NCI-H2107 (cell line): ENCODE data around the gene SLC4A5.

Source experiments
- DNase-seq: peaks from one replicate; lab custom pipeline; 2025; lab: John Stamatoyannopoulos, UW

The SLC4A5 gene, protein sequence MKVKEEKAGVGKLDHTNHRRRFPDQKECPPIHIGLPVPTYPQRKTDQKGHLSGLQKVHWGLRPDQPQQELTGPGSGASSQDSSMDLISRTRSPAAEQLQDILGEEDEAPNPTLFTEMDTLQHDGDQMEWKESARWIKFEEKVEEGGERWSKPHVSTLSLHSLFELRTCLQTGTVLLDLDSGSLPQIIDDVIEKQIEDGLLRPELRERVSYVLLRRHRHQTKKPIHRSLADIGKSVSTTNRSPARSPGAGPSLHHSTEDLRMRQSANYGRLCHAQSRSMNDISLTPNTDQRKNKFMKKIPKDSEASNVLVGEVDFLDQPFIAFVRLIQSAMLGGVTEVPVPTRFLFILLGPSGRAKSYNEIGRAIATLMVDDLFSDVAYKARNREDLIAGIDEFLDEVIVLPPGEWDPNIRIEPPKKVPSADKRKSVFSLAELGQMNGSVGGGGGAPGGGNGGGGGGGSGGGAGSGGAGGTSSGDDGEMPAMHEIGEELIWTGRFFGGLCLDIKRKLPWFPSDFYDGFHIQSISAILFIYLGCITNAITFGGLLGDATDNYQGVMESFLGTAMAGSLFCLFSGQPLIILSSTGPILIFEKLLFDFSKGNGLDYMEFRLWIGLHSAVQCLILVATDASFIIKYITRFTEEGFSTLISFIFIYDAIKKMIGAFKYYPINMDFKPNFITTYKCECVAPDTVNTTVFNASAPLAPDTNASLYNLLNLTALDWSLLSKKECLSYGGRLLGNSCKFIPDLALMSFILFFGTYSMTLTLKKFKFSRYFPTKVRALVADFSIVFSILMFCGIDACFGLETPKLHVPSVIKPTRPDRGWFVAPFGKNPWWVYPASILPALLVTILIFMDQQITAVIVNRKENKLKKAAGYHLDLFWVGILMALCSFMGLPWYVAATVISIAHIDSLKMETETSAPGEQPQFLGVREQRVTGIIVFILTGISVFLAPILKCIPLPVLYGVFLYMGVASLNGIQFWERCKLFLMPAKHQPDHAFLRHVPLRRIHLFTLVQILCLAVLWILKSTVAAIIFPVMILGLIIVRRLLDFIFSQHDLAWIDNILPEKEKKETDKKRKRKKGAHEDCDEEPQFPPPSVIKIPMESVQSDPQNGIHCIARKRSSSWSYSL

DNA sequence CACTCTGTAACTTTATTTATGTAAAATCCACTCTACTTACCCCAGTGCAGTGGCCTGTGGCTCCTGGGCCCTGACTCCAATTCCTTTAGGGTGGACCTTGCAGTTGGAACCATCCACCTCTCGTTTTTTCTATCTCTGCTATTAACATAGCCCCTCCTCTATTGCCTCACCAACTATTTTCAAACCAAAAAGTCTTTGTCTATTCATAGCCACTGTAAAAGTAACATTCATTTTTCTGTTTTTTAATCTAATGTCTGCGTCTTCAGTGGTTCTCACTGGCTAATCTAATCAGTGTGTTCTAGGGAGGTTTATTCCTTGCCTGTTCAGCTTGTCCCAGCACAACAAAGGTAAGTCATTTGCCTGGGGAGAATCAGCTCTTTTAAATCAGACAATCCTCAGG, at the start of gene SLC4A5:
TSS of gene SLC4A5 (minus strand) at position 101 of the 400 bp plus-strand sequence. CDS start 28,393 bp downstream, outside the sequence.
- DNase-seq: no peak

DNA sequence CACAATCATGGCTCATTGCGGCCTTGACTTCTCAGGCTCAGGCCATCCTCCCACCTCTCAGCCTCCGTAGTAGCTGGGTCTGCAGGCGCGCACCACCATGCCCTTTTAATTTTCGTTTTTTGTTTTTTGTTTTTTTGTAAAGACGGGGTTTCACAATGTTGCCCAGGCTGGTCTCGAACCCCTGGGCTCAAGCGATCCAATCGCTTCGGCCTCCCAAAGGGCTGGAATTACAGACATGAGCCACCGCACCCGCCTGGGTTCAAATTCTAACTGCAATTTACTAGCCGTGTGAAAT, 49.2 kb upstream of the SLC4A5 start:
- no peak for DNase-seq

GRCh38 chr2:74391580-74392448, 48.6 kb upstream of the SLC4A5 start:
- DNase-seq: peak; percentile 80

DNA sequence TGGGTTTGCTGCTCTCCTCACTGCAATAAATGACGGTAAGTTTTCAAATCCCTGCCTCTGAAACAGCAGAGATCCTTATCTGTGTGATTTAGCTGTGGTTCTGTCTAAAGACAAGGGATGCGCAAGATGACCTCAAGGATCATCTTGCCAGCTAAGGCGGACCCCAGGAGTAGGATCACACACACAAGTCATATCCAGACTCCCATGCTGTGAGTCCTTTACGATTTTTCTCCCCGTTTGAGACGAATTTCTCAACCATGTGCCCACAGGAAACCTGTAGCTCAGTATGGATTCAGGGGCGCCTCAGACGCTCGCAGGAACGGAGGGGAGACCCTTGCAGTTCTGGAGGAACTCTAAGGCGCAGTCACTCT, 48.0 kb upstream of the SLC4A5 start:
- no peak for DNase-seq

DNA sequence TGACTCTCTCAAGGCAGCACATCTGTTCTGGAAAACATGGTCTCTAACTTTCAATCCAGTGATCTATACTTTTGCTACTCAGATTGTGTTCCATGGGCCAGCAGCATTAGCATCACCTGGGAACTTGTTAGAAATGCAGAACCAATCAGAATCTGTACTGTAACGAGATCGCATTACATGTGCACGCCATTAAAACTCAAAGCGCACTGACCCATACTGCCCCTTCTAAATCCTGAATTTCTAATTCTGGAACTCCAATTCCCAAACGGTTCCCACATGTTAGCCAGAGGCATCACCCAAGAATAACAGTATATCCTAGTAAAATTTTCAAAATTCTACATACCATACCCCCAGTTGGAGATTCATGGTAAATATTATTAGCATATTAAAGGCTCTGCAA, 47.4 kb upstream of the SLC4A5 start:
- DNase-seq: no peak

DNA sequence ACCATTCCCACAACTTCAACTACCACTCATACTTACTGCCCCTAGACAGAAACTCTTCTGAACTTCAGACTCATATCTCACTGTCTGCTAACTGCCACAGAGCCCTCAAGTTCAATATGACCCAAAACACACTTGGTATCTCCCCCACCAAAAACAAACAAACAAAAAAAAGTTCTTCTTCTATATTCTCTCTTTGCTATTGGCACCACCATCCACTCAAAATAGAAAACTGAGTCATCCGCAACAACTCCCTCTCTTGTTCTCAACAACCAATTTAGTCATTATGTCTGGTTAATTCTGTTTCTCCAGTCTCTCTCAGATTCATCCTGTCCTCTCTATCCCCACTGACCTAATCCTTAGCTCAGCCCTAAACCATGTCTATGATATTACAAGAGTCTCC, 44.1 kb upstream of the SLC4A5 start:
- no peak for DNase-seq

DNA sequence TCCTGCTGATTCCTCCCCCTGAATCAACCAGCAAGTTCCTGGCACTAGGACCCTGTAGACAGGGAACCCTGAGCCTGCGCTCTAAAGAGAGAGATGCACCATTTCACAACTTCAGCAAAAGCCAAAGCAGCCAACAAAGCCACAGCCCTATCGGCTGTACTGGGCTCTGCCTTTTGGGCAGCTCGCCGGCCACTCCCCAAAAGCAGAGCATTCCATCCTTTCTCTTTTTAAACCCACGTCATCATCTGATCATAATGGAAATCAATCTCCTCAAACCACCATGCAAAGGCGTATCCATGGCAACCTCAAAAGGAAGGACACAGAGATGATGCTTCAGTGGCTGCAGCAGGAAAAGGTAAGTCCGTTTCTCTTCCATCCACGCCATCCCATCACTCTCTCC, 42.2 kb upstream of the SLC4A5 start:
- DNase-seq: no peak

DNA sequence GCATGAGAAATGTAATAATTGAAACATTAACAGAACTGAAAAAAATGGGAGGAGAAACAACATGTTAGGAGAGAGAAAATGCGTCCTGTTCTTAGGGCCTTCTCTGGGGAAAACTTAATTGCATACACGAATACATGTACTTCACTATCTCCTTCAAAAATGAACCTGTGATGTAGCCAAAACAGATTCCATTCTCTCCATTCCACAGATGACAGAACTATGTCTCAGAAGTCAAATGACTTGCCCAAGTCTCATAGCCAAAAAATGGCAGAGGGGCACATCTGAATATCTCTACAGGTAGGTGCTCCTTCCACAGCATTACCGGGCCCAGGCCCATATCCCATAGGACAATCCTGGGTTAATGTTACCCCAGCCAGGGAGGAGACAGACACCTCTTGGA, 40.8 kb upstream of the SLC4A5 start:
- DNase-seq: no peak

GRCh38 chr2:74383254-74383653, 40.0 kb upstream of the SLC4A5 start:
- DNase-seq: no peak

GRCh38 chr2:74381751-74382150, 38.5 kb upstream of the SLC4A5 start:
- no peak for DNase-seq

DNA sequence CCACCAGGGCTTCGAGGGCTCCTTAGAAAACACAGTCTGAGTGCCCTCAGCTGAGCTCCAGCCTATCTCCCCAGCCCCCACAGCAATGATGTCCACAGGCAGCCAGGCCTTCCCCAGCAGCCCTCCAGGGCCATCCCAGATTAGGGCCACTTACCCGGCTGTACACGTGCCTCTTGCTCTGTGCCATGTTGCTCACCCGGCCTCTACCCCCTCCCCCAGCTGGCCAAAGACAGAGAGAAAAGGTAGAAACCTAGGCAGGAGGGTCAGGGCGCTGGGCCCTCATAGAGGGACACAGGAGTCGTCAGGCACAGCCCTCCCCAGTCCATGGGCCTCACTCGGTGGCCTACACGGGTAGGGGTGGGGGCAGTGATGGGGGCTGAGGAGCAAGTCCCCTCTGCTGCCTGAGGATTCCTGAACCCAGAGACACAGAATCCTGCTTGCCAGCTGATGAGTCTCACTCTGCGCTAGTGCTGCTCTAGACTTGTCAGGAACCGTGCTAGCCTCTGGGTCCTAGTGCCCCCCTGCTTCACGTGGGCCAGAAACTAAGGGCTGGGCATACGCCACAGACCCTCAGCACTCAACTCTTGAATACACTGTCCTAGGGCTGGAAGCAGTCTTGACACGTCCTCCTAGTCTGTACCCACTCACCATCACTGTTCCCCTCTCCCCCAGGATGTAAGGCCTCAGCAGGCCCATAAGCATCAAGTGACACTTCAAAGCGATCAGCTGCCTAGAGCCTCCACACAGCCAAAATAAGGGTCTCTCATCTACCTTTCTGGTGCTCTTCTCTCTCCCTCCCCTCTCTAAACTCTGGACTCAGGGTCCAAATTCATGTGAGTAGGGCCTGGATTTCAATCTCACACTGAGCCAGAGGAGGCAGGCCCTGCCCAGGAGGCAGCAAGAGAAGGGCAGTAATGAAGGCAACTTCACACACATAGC, 36.9 kb upstream of the SLC4A5 start, which contains the start of gene DCTN1:
TSS of gene DCTN1 (minus strand) at position 461 of the 939 bp plus-strand sequence. CDS start at position 187, 274 bp downstream.
- peak; percentile 2 for DNase-seq

- DNase-seq: no peak
These were observed 34.8 kb upstream of the SLC4A5 start for GRCh38 chr2:74378007-74378406.

GRCh38 chr2:74375838-74376237, 32.6 kb upstream of the SLC4A5 start:
- no peak for DNase-seq

DNA sequence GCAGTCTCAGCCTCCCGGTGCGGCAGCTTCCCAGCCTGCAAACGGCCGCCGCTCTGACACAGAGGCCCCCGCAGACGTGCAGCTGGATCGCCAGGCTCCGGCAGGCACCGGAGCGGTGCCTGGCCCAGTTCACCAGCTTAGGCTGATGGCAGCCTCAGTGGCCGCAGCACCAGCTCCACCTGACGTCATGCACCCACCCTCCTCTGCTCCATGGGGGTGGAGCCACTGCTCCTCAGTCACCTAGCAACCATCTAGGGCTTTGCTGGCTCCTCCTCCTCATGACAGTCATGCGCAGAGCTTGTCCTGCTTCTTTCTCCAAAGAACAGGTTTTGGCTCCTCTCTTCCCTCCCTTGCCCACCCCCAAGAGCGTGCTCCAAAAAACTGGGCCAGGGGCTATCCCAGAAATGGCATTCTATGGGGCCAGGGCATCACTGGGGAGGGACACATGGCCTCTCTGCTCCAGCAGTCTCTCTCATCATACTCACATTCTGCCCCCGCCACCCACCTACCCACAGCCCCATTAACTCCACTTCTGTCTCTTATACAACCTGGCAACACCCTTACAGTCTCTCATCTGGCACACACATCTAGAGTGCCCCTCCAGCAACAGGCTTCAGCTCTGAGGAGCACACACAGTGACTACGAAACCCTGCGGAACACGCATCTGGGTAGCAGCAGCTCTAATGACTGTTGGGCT, 31.4 kb upstream of the SLC4A5 start:
- DNase-seq: peak; percentile 85

GRCh38 chr2:74373985-74374384, 30.8 kb upstream of the SLC4A5 start:
- no peak for DNase-seq

DNA sequence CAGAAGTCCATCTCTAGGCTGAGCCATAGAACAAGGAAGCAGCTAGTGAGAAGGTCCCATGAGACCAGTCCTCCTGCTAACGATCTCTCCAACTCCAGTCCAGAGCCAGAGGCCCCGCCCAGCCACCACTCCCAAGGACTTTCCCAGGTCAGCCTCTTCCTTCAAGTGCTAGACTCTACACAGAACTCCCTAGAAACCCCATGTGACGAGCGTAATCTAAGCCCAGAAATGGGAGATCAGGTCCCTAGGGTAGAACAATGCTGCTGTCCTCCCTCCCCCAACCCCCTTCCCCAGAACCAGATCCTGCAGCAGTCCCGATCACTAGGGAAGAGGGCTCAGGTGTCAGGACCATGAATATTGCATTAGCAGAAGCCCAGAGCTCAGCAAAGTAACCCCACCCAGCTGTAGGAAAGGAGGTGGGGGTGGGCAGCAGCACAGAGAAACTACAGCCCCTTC, 30.0 kb upstream of the SLC4A5 start:
- DNase-seq: peak; percentile 85

- no peak for DNase-seq
These were observed 29.5 kb upstream of the SLC4A5 start for GRCh38 chr2:74372674-74373073.

DNA sequence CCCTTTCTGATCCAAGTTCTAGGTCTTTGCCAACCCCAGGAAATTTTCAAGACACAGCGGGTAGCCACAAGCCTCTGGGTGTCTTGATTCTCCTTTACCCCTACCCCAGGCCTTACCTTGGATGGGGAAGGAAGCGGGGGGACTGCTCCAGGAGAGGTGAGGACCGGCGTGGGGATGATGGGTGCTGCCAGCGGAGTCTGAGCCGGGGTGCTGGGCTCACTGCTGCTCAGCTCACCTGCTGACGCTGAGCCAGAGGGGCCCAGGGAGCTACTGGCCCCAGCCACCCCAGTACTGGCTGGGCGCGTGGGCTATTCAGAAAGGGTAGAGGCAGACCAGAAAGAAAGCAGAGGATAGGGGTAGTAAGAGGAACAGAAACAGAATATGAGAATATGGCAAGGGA, 28.2 kb upstream of the SLC4A5 start:
- DNase-seq: no peak

DNA sequence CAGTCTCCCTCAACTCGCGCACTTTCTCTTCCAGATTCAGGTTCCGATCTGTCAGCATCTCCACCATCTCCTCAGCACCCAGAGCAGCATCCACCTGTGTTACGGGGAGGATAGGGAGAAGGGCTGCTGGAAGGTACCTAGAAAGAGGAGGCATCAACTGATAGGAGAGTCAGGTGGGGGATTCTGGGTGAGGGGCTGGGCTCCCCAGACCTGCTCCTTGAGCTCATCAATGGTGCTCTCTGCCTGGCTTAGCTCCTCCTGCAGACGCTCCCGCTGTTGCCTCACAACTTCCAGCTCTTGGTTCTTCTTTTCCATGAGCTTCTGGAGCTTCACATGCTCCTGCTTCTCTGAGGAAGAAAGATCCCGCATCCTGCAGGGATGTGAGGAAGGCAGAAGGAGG, 26.8 kb upstream of the SLC4A5 start:
- no peak for DNase-seq

- no peak for DNase-seq
These were observed 25.3 kb upstream of the SLC4A5 start for GRCh38 chr2:74368499-74368898.
